A673 (cell line): ENCODE results near the gene YKT6. TPM values are rescaled to one million over a fixed set of nuclear protein-coding genes. Genes with fewer than 3 reads are reported as not detected.

Source experiments
- BruUV-seq: library from RNA; stranded (reverse); fragments of 400-500 nt; replicated peaks from 2 replicates; lab custom pipeline; 2021; lab: Mats Ljungman, UMichigan
- CTCF ChIA-PET: fragments of 300-600 bp; sonication (Branson Sonifier 250); formaldehyde crosslinking; loops from one replicate; lab custom pipeline; 2022; ENCODE audit warnings: antibody characterized with exemption; lab: Charles Lee
- POLR2A ChIA-PET: fragments of 300-600 bp; sonication (Branson Sonifier 250); formaldehyde crosslinking; loops from one replicate; lab custom pipeline; 2022; ENCODE audit warnings: antibody characterized with exemption; ENCODE audit not compliant: low non-redundant PET; lab: Charles Lee
- DNase-seq: peaks from one replicate; pipeline ENCODE4 v3.0.0-alpha.2; 2015; ENCODE audit warnings: low spot score
- H3K27ac ChIP-seq: fragments of 200-600 bp; sonication (generic); 2 replicates; pipeline ENCODE4 v1.5.1; 2016; ENCODE audit warnings: mixed run types, low read depth, mild to moderate bottlenecking, mixed read lengths, antibody characterized with exemption, low read length; ENCODE audit not compliant: poor library complexity, severe bottlenecking
- H3K27me3 ChIP-seq: fragments of 200-600 bp; sonication (generic); replicated peaks from 2 replicates; pipeline ENCODE4 v1.6.1; 2017; ENCODE audit warnings: mixed run types, low read depth, mild to moderate bottlenecking, mixed read lengths, antibody characterized with exemption, low read length; ENCODE audit not compliant: insufficient read depth, poor library complexity
- H3K36me3 ChIP-seq: fragments of 200-600 bp; sonication (generic); 2 replicates; pipeline ENCODE4 v1.6.1; 2016; ENCODE audit warnings: mixed run types, mild to moderate bottlenecking, mixed read lengths, antibody characterized with exemption, low read length; ENCODE audit not compliant: insufficient read depth, poor library complexity, severe bottlenecking
- H3K4me1 ChIP-seq: fragments of 200-600 bp; sonication (generic); 2 replicates; pipeline ENCODE4 v1.6.1; 2017; ENCODE audit warnings: mixed run types, mild to moderate bottlenecking, mixed read lengths, antibody characterized with exemption, low read length; ENCODE audit not compliant: insufficient read depth, poor library complexity, severe bottlenecking
- H3K4me3 ChIP-seq: fragments of 200-600 bp; sonication (generic); 2 replicates; pipeline ENCODE4 v1.5.1; 2016; ENCODE audit warnings: low read depth, mixed run types, mild to moderate bottlenecking, mixed read lengths, low read length; ENCODE audit not compliant: poor library complexity, severe bottlenecking
- H3K9me3 ChIP-seq: fragments of 200-600 bp; sonication (generic); 2 replicates; pipeline ENCODE4 v1.6.1; 2016; ENCODE audit warnings: mixed run types, low read depth, mild to moderate bottlenecking, mixed read lengths, antibody characterized with exemption, low read length; ENCODE audit not compliant: poor library complexity, severe bottlenecking
- CTCF ChIP-seq: fragments of 300-800, 200-600 bp; sonication (generic); conservative IDR thresholded peaks from 2 replicates; pipeline ENCODE4 v1.5.1; 2017; ENCODE audit warnings: low read depth, mild to moderate bottlenecking, antibody characterized with exemption, low read length, moderate library complexity, mixed read lengths
- EZH2 ChIP-seq: fragments of 200-600 bp; sonication (generic); IDR thresholded peaks from 2 replicates; pipeline ENCODE4 v1.6.1; 2017; ENCODE audit warnings: borderline replicate concordance, low read depth, mild to moderate bottlenecking, mixed read lengths, antibody characterized with exemption, low read length; ENCODE audit not compliant: poor library complexity, severe bottlenecking
- intact Hi-C: fragments of 100-400 bp; cut with micrococcal nuclease; formaldehyde crosslinking; loops from one replicate; pipeline ENCODE4 v1.10.0; 2022; ENCODE audit not compliant: unreplicated experiment
- total RNA-seq: library from RNA; stranded (reverse); gene quantifications from 2 replicates; pipeline ENCODE4 v1.2.3, GENCODE V29; 2021

Gene YKT6
- total RNA-seq, 1 experiment from 2014 or later = 140 TPM

GRCh38 chr7:44158873-44159631 is 41.7 kb upstream of the YKT6 start:
- H3K4me1 ChIP-seq = no peaks in the 10 kb centered on the region
- ChIA-PET CTCF (no interaction called here), POLR2A (no interaction called here)
- no TSS peak for BruUV-seq
- no peak for DNase-seq
- H3K36me3 ChIP-seq = no peaks in the 10 kb centered on the region
- H3K27me3 ChIP-seq = no peaks in the 10 kb centered on the region
- no peak overlapping the region for H3K27ac ChIP-seq
- TF ChIP-seq EZH2 (no peak), CTCF (no peak)
- intact Hi-C loops = no loop called here
- H3K4me3 ChIP-seq = no peak overlapping the region
- no peaks in the 10 kb centered on the region for H3K9me3 ChIP-seq

- ChIA-PET CTCF (interaction anchor here (0.6 kb wide), 1 partner anchor 896 kb away, joined by 3 read pairs; no protein-coding TSS in a partner anchor), POLR2A (no interaction called here)
- Histone ChIP-seq H3K4me3 (no peak overlapping the region), H3K27me3 (no peaks in the 10 kb centered on the region), H3K27ac (no peak overlapping the region), H3K4me1 (no peaks in the 10 kb centered on the region), H3K9me3 (no peaks in the 10 kb centered on the region), H3K36me3 (no peaks in the 10 kb centered on the region)
- TF ChIP-seq CTCF (no peak), EZH2 (no peak)
- intact Hi-C loops = no loop called here
- no TSS peak for BruUV-seq
- DNase-seq = no peak
These were observed 40.8 kb upstream of the YKT6 start for GRCh38 chr7:44159824-44160630.

GRCh38 chr7:44161371-44161770 is 39.4 kb upstream of the YKT6 start:
- Histone ChIP-seq H3K4me1 (no peaks in the 10 kb centered on the region), H3K27me3 (no peaks in the 10 kb centered on the region), H3K27ac (no peak overlapping the region), H3K9me3 (no peaks in the 10 kb centered on the region), H3K36me3 (no peaks in the 10 kb centered on the region), H3K4me3 (no peak overlapping the region)
- TF ChIP-seq EZH2 (no peak), CTCF (no peak)
- BruUV-seq = no TSS peak
- ChIA-PET POLR2A (no interaction called here), CTCF (no interaction called here)
- intact Hi-C loops = no loop called here
- no peak for DNase-seq
